ENCODE results near the gene PTPRG.

DNA sequence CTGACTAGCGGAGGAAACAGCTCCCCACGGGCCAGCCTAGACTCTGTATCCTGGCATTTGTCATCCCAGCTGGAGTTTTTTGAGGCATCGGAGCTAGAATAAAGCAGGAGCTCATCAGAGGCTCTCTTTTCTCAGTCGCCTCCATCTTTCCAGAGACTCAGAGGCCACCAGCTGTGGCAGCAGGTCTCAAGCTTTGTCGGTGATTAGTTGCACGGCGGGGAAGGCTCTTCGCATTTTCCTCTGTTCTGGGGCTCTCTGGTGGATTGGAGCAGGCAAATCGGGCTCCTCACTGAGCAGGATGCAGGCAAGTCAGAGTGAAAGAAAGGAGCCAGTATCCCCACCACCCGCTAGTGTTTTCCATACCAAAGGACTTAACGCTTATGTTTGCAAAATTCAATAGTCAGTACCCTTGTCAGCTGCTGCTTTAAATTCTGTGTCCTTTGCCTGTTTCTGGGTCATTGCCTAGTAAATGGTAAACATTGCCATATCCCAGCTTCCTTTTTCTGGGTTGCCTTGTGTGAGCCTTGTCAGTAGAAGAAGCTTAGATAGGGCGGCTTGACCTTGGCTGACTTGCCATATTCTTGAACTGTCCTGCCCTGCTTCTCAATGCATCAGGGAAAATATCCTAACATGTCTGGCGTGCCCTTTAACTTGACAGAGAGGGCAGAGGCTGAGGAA, 127.1 kb downstream of the PTPRG start:
- TF ChIP-seq, protein P1, sequence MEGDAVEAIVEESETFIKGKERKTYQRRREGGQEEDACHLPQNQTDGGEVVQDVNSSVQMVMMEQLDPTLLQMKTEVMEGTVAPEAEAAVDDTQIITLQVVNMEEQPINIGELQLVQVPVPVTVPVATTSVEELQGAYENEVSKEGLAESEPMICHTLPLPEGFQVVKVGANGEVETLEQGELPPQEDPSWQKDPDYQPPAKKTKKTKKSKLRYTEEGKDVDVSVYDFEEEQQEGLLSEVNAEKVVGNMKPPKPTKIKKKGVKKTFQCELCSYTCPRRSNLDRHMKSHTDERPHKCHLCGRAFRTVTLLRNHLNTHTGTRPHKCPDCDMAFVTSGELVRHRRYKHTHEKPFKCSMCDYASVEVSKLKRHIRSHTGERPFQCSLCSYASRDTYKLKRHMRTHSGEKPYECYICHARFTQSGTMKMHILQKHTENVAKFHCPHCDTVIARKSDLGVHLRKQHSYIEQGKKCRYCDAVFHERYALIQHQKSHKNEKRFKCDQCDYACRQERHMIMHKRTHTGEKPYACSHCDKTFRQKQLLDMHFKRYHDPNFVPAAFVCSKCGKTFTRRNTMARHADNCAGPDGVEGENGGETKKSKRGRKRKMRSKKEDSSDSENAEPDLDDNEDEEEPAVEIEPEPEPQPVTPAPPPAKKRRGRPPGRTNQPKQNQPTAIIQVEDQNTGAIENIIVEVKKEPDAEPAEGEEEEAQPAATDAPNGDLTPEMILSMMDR (IDR thresholded peaks at IDR 0.05; ENCODE audit: extremely low read depth in 1 of 2, insufficient read depth in 1 of 2, low read depth in 1 of 2, low read length in 2 of 2): no peak
- TF ChIP-seq POLR2A (IDR thresholded peaks at IDR 0.05; ENCODE audit: low read depth, low read length) (no peak), EZH2 (IDR thresholded peaks at IDR 0.05; ENCODE audit: borderline replicate concordance, low read depth, low read length, severe bottlenecking) (no peak), POLR2AphosphoS5 (IDR thresholded peaks at IDR 0.05; ENCODE audit: insufficient read depth, low read depth, low read length) (no peak), GATA2 (IDR thresholded peaks at IDR 0.05; ENCODE audit: insufficient read depth, insufficient read length, low read depth, low read length) (no peak)
